Kidney epithelial cell (primary cell): ENCODE measurements around the gene ASCC3. TPM values are rescaled to one million over a fixed set of nuclear protein-coding genes. Genes with fewer than 3 reads are reported as not detected.
A peak's percentile ranks its signal among the peaks of the same experiment; 100 is the strongest.

Source experiments
- DNase-seq: peaks from one replicate; pipeline ENCODE4 v3.0.0-alpha.2; 2010; ENCODE audit warnings: low read depth
- H3K27me3 ChIP-seq: 2 replicates; pipeline ENCODE4 v1.6.0; 2011; ENCODE audit warnings: low read length; ENCODE audit not compliant: control insufficient read depth, insufficient read depth
- H3K36me3 ChIP-seq: 2 replicates; pipeline ENCODE4 v1.5.1; 2011; ENCODE audit warnings: low read length; ENCODE audit not compliant: control insufficient read depth, insufficient read depth
- H3K4me3 ChIP-seq: 2 replicates; pipeline ENCODE4 v1.5.1; 2011; ENCODE audit warnings: low read depth, mild to moderate bottlenecking, control low read depth, low read length
- CTCF ChIP-seq: IDR thresholded peaks from 2 replicates; pipeline ENCODE4 v1.5.1; 2011; ENCODE audit warnings: mild to moderate bottlenecking, moderate library complexity, low read length, control low read depth, inconsistent platforms; ENCODE audit not compliant: insufficient read depth, poor library complexity, severe bottlenecking
- total RNA-seq: library from RNA; depleted of rRNA; stranded (reverse); fragments of >200 nt; gene quantifications from 2 replicates; pipeline ENCODE4 v1.2.3, GENCODE V29; 2015

Gene ASCC3
- total RNA-seq, 1 donor from 2014 or later: 41.9 TPM

DNA sequence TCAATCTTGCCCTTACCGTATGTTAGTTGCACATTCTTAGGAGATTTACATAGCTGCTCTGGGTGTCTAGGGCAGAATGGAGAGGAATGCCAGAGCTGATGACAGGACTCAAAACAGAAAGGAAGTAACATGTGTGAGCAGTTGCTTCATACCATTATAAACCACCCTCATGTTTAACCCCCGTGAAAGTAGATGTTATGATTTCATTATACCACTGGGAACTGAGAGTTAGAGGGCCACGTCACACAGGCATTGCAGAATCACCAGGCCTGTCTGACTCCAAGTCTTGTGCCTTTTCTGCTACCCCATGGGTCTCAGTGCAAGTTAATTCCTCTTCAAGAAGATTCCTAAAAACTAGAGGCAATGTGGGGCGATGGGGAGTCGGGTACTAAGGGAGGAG is 392.9 kb downstream of the ASCC3 start:
- no peaks in the 10 kb centered on the region for H3K36me3 ChIP-seq
- no peak for DNase-seq
- no peak overlapping the region for H3K4me3 ChIP-seq
- H3K27me3 ChIP-seq: no peaks in the 10 kb centered on the region
- TF ChIP-seq CTCF: no peak

- H3K27me3 ChIP-seq: no peaks in the 10 kb centered on the region
Observed at GRCh38 chr6:100487638-100488037, 393.5 kb downstream of the ASCC3 start.

GRCh38 chr6:100485268-100485667 is 395.9 kb downstream of the ASCC3 start:
- TF ChIP-seq CTCF: no peak
- no peak for DNase-seq
- H3K4me3 ChIP-seq: no peak overlapping the region
- H3K36me3 ChIP-seq: no peaks in the 10 kb centered on the region
- H3K27me3 ChIP-seq: no peaks in the 10 kb centered on the region

More at GRCh38 chr6:100487638-100488037, 393.5 kb downstream of the ASCC3 start:
- H3K36me3 ChIP-seq: no peaks in the 10 kb centered on the region
- no peak for DNase-seq
- H3K4me3 ChIP-seq: no peak overlapping the region
- TF ChIP-seq CTCF: no peak

DNA sequence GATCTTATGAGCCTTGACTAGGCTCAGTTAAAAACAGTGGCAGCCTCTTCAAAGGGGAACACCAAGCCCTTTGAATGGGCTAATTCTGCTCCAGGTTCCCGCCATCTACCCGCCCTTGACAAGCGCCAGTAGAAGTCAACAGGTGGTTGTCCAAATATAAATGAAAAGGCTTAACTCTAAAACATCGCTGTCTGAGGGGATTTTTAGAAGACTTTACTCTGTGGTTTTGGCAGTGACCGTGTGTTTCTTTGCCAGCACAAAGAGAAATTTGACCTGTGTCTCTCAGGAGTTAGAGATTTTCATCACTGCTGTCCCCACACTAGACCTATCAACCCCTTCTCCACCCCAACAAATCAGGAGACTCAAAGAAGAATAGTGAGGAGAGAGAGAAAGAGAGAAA is 396.7 kb downstream of the ASCC3 start:
- TF ChIP-seq CTCF: no peak
- no peak for DNase-seq
- Histone ChIP-seq H3K36me3 (no peaks in the 10 kb centered on the region), H3K4me3 (no peak overlapping the region), H3K27me3 (no peaks in the 10 kb centered on the region)

DNA sequence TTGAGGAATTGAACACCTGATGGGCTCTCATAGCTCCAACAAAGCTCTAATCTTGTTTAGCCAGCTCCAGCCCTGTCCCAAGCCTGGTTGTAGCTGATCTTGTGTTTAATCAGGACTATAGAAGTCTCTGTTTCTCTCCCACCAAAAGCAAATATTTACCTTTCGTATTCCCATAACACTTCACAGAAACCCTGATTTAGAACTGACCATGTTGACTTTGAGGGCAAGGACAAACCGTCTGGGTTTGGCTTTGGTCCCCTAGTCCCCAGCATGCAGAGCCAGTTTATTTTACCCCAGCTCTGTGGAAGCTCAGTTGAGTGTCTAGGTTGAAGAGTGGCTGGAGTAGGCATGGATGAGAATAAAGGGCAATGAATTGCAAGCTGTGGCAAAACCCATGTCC is 398.4 kb downstream of the ASCC3 start:
- Histone ChIP-seq H3K27me3 (no peaks in the 10 kb centered on the region), H3K4me3 (no peak overlapping the region), H3K36me3 (no peaks in the 10 kb centered on the region)
- DNase-seq: no peak
- TF ChIP-seq CTCF: no peak

DNA sequence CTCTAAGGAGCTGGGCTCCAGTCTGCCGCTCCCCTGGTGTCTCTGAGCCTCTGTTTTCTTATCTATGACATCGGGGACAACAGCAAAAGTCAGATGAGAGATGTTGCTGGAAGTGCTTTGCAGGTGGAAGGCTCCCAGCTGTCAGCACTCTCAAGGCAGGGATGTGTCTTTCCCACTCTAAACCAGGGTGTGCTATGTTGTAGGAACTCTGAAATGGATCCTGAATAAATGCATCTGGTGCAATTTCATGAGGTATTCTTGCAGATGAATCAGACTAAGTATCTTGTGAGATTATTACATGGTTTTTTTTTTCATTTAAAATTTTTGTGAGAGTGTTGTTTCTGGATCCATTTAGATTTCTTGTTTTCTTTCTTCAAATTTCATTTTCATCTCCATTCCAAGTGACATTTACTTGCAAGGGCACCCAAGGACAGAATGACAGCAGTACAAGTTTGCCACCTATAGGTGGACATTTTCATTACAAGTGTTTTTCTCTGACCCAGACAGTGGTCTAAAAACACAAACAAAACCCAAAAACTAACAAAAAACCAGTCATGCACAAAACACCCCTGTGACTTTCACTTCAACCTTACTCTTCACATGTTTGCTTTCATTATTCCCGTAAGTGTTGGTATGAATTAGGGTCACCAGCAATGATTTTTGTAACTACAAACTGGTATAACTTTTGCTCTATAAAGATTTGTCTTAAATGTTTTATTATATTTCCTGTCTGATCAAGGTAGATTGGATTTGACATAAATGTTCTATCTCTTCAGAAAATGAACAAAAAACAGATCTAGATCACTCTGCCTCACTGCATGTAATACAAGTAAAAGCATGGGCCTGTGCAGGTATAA is 401.7 kb downstream of the ASCC3 start:
- Histone ChIP-seq H3K36me3 (no peaks in the 10 kb centered on the region), H3K4me3 (no peak overlapping the region), H3K27me3 (no peaks in the 10 kb centered on the region)
- no peak for DNase-seq
- peak; percentile 66 for TF ChIP-seq CTCF
